ENCODE measurements around the gene SRCAP. TPM values are rescaled to one million over a fixed set of nuclear protein-coding genes. Genes with fewer than 3 reads are reported as not detected.

Gene SRCAP
- total RNA-seq, 1 donor from 2014 or later, result 4.6 TPM

- H3K4me3 Mint-ChIP-seq, result no peak overlapping the region
- no peak overlapping the region for H3K9ac ChIP-seq
These were observed 20.4 kb upstream of the SRCAP start for GRCh38 chr16:30678586-30678970.

GRCh38 chr16:30680326-30680725 is 18.6 kb upstream of the SRCAP start:
- H3K27me3 Mint-ChIP-seq (ENCODE audit: insufficient read depth, low read depth), result peaks cover 8% of the 10 kb centered on the region

More at GRCh38 chr16:30678586-30678970, 20.4 kb upstream of the SRCAP start:
- H3K36me3 ChIP-seq, result no peaks in the 10 kb centered on the region
- no peak overlapping the region for H3K4me3 ChIP-seq
- Mint-ChIP-seq H3K36me3 (no peaks in the 10 kb centered on the region), H3K27me3 (ENCODE audit: insufficient read depth, low read depth) (peaks cover 4% of the 10 kb centered on the region), H3K27ac (no peak overlapping the region), H3K9me3 (no peaks in the 10 kb centered on the region), H3K4me1 (peaks cover 10% of the 10 kb centered on the region)
- DNase-seq (ENCODE audit: low spot score), result no peak
- H3K27ac ChIP-seq, result no peak overlapping the region
- TF ChIP-seq CTCF (IDR thresholded peaks at IDR 0.05) (no peak), EZH2phosphoT487 (IDR thresholded peaks at IDR 0.05) (no peak), EZH2 (IDR thresholded peaks at IDR 0.05) (no peak)
- no peaks in the 10 kb centered on the region for H3K79me2 ChIP-seq (ENCODE audit: low read depth)
- H2AFZ ChIP-seq (replicated peaks), result no peak overlapping the region
- no peak overlapping the region for H3K4me2 ChIP-seq
- no peaks in the 10 kb centered on the region for H3K9me3 ChIP-seq (ENCODE audit: low read depth)
- peaks cover 100% of the 10 kb centered on the region for H3K27me3 ChIP-seq
- no peaks in the 10 kb centered on the region for H4K20me1 ChIP-seq (ENCODE audit: low read depth)
- H3K4me1 ChIP-seq, result peaks cover 10% of the 10 kb centered on the region
- peaks cover 17% of the 10 kb centered on the region for H3F3A ChIP-seq (ENCODE audit: low read depth)

DNA sequence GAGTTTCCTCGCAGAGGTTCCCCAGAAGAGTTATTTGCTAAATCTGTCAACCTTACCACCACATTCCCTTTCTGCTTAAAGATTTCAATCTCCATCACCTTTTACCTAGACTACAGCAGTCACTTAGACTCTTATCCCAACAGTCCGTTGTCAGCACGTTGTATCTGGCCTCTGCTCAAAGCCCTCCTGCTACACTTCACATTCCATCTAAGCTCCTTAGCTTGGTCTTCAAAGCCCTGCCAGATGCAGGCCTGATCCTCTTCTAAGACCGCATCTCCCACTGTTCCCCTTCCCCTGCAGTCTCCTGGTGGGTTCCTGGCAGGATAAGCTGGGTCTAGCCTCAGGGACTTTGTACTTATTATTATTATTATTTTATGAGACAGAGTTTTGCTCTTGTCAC is 10.3 kb upstream of the SRCAP start:
- no peak overlapping the region for H3K4me3 ChIP-seq
- DNase-seq (ENCODE audit: low spot score), result no peak

More at GRCh38 chr16:30680326-30680725, 18.6 kb upstream of the SRCAP start:
- Mint-ChIP-seq H3K4me3 (no peak overlapping the region), H3K4me1 (peaks cover 10% of the 10 kb centered on the region), H3K27ac (no peak overlapping the region), H3K36me3 (no peaks in the 10 kb centered on the region), H3K9me3 (peaks cover 2% of the 10 kb centered on the region)
- Histone ChIP-seq H3K9ac (no peak overlapping the region), H3K9me3 (ENCODE audit: low read depth) (no peaks in the 10 kb centered on the region), H3K4me2 (no peak overlapping the region), H4K20me1 (ENCODE audit: low read depth) (no peaks in the 10 kb centered on the region), H3K79me2 (ENCODE audit: low read depth) (no peaks in the 10 kb centered on the region), H3K27ac (no peak overlapping the region), H3K27me3 (peaks cover 100% of the 10 kb centered on the region), H3F3A (ENCODE audit: low read depth) (peaks cover 17% of the 10 kb centered on the region), H2AFZ (replicated peaks) (no peak overlapping the region), H3K4me1 (peaks cover 10% of the 10 kb centered on the region), H3K36me3 (no peaks in the 10 kb centered on the region), H3K4me3 (no peak overlapping the region)
- no peak for TF ChIP-seq EZH2phosphoT487 (IDR thresholded peaks at IDR 0.05)
- TF ChIP-seq CTCF (IDR thresholded peaks at IDR 0.05), result no peak
- no peak for TF ChIP-seq EZH2 (IDR thresholded peaks at IDR 0.05)
- DNase-seq (ENCODE audit: low spot score), result no peak

More for the DNA sequence above, 10.3 kb upstream of the SRCAP start:
- H2AFZ ChIP-seq (replicated peaks), result no peak overlapping the region
- H3K36me3 ChIP-seq, result no peaks in the 10 kb centered on the region
- peaks cover 4% of the 10 kb centered on the region for H4K20me1 ChIP-seq (ENCODE audit: low read depth)
- H3F3A ChIP-seq (ENCODE audit: low read depth), result peaks cover 3% of the 10 kb centered on the region
- H3K4me2 ChIP-seq, result no peak overlapping the region
- H3K4me1 ChIP-seq, result no peaks in the 10 kb centered on the region
- no peak overlapping the region for H3K9ac ChIP-seq
- no peaks in the 10 kb centered on the region for H3K9me3 ChIP-seq (ENCODE audit: low read depth)
- H3K27ac ChIP-seq, result no peak overlapping the region
- Mint-ChIP-seq H3K9me3 (peaks cover 2% of the 10 kb centered on the region), H3K27ac (no peak overlapping the region), H3K27me3 (ENCODE audit: insufficient read depth, low read depth) (peaks cover 5% of the 10 kb centered on the region), H3K4me3 (no peak overlapping the region), H3K4me1 (peaks cover 11% of the 10 kb centered on the region), H3K36me3 (peaks cover 2% of the 10 kb centered on the region)
- no peak for TF ChIP-seq CTCF (IDR thresholded peaks at IDR 0.05)
- no peak for TF ChIP-seq EZH2phosphoT487 (IDR thresholded peaks at IDR 0.05)
- no peak for TF ChIP-seq EZH2 (IDR thresholded peaks at IDR 0.05)
- H3K79me2 ChIP-seq (ENCODE audit: low read depth), result no peaks in the 10 kb centered on the region
- peaks cover 99% of the 10 kb centered on the region for H3K27me3 ChIP-seq

Measured in neural progenitor cell (in vitro differentiated cells).